Kidney epithelial cell (primary cell): ENCODE measurements around the gene MPRIP. TPM values are rescaled to one million over a fixed set of nuclear protein-coding genes. Genes with fewer than 3 reads are reported as not detected.

Experiments used
- DNase-seq: peaks from one replicate; pipeline ENCODE4 v3.0.0-alpha.2; 2010; ENCODE audit warnings: low read depth
- H3K27me3 ChIP-seq: 2 replicates; pipeline ENCODE4 v1.6.0; 2011; ENCODE audit warnings: low read length; ENCODE audit not compliant: control insufficient read depth, insufficient read depth
- H3K36me3 ChIP-seq: 2 replicates; pipeline ENCODE4 v1.5.1; 2011; ENCODE audit warnings: low read length; ENCODE audit not compliant: control insufficient read depth, insufficient read depth
- H3K4me3 ChIP-seq: 2 replicates; pipeline ENCODE4 v1.5.1; 2011; ENCODE audit warnings: low read depth, mild to moderate bottlenecking, control low read depth, low read length
- CTCF ChIP-seq: IDR thresholded peaks from 2 replicates; pipeline ENCODE4 v1.5.1; 2011; ENCODE audit warnings: mild to moderate bottlenecking, moderate library complexity, low read length, control low read depth, inconsistent platforms; ENCODE audit not compliant: insufficient read depth, poor library complexity, severe bottlenecking
- total RNA-seq: library from RNA; depleted of rRNA; stranded (reverse); fragments of >200 nt; gene quantifications from 2 replicates; pipeline ENCODE4 v1.2.3, GENCODE V29; 2015

Gene MPRIP
- total RNA-seq, 1 donor from 2014 or later = 99.6 TPM

- H3K4me3 ChIP-seq = peak overlapping the region; percentile 48
- H3K36me3 ChIP-seq = no peaks in the 10 kb centered on the region
- TF ChIP-seq CTCF = no peak
- H3K27me3 ChIP-seq = no peaks in the 10 kb centered on the region
- peak; percentile 5 for DNase-seq
Measured at GRCh38 chr17:17205368-17206123, 163.3 kb downstream of the MPRIP start.

GRCh38 chr17:17206124-17206912, 164.1 kb downstream of the MPRIP start, which contains the start of gene PLD6:
TSS of gene PLD6 (minus strand) at chr17:17206333. CDS start at chr17:17206286, 47 bp downstream.
- H3K36me3 ChIP-seq = no peaks in the 10 kb centered on the region
- DNase-seq = peak; percentile 5
- no peaks in the 10 kb centered on the region for H3K27me3 ChIP-seq
- peak within 1 kb of the TSS; percentile 48 for H3K4me3 ChIP-seq
- no peak for TF ChIP-seq CTCF

DNA sequence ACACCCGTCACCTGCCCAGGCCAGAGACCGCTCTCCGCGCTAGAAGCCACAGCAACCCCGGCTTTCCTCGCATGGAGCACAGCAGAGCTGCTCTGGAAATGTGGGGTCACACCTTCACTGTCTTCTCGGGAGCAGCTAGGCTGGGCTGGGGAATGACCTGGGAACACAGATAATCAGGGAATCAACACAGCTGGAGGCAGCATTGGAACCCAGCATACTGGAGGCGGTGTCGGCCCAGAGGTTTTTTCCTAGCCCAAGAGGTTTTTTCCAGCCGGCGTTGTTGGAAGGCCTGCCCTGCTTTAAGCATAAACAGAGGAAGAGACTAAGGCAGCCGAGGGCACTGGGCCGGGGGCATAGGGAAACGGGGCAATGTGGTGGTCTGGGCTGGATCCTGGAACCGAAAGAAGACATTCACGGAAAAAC, 164.7 kb downstream of the MPRIP start:
- Histone ChIP-seq H3K36me3 (no peaks in the 10 kb centered on the region), H3K4me3 (no peak overlapping the region), H3K27me3 (no peaks in the 10 kb centered on the region)
- DNase-seq = no peak
- TF ChIP-seq CTCF = no peak

GRCh38 chr17:17207998-17208397, 165.7 kb downstream of the MPRIP start:
- no peak for TF ChIP-seq CTCF
- no peak for DNase-seq
- Histone ChIP-seq H3K4me3 (no peak overlapping the region), H3K27me3 (no peaks in the 10 kb centered on the region), H3K36me3 (no peaks in the 10 kb centered on the region)

DNA sequence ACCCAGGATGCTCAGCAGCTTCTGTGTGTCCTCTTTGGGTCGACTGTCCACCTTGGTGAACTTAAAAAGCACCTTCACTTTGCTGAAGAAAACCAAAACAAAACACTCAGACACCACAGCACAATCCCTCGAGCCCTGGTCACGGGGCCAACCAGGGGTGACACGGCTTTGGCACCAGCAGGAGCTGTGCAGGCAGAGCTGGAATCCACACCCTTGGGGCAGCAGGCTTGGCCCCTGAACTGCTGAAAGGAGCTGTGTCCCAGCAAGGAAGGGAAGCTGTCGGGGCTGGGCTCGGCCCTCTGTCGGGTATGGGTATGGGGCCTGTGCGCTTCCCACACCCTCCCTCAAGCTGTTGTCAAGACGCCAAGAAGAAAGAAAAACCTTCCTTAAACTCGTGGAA, 171.5 kb downstream of the MPRIP start:
- no peaks in the 10 kb centered on the region for H3K27me3 ChIP-seq
- no peak for DNase-seq
- H3K36me3 ChIP-seq = peaks cover 6% of the 10 kb centered on the region
- TF ChIP-seq CTCF = no peak
- no peak overlapping the region for H3K4me3 ChIP-seq
